CD4-positive, alpha-beta T cell (primary cell): ENCODE data around the gene BIN1. TPM values are rescaled to one million over a fixed set of nuclear protein-coding genes. Genes with fewer than 3 reads are reported as not detected.

ENCODE experiments used
- ATAC-seq: fragments of 200-7000 bp; cut with Tn5 transposase; one replicate; pipeline ENCODE4 v1.10.0; 2022; ENCODE audit warnings: mild to moderate bottlenecking; ENCODE audit not compliant: poor library complexity
- CTCF ChIA-PET: fragments of 350-600 bp; sonication (Branson Sonifier 250); formaldehyde crosslinking; loops from one replicate; lab custom pipeline; 2021; ENCODE audit warnings: antibody characterized with exemption, inconsistent platforms; lab: Charles Lee
- POLR2A ChIA-PET: fragments of 350-600 bp; sonication (Branson Sonifier 250); formaldehyde crosslinking; loops from one replicate; lab custom pipeline; 2021; ENCODE audit warnings: antibody characterized with exemption, inconsistent platforms; lab: Charles Lee
- DNase-seq, 14 experiments: peaks; one replicate each; pipeline ENCODE4 v3.0.0-alpha.2; 2013 to 2020; ENCODE audit warnings: mixed read lengths in 2 of 14
- H3K27ac ChIP-seq, 2 donors: one replicate each; pipeline versions ENCODE4 v1.5.1 to v1.7.0; 2013; ENCODE audit warnings: low read length in 2 of 2, low read depth in 1 of 2, mild to moderate bottlenecking in 1 of 2
- H3K27me3 ChIP-seq, 2 experiments: 1 replicate in 1 of 2; 2 replicates in 1 of 2; pipeline versions ENCODE4 v1.6.1 to v1.7.0; 2013; ENCODE audit warnings: low read length in 2 of 2, control low read depth in 1 of 2, mild to moderate bottlenecking in 1 of 2, moderate library complexity in 1 of 2; ENCODE audit not compliant: insufficient read depth in 2 of 2, control insufficient read depth in 1 of 2
- H3K36me3 ChIP-seq: one replicate; pipeline ENCODE4 v1.6.1; 2013; ENCODE audit warnings: low read length, control low read depth; ENCODE audit not compliant: insufficient read depth
- H3K4me1 ChIP-seq: one replicate; pipeline ENCODE4 v1.6.1; 2013; ENCODE audit warnings: low read length, control low read depth; ENCODE audit not compliant: insufficient read depth
- H3K4me3 ChIP-seq: one replicate; pipeline ENCODE4 v1.5.1; 2013; ENCODE audit warnings: mild to moderate bottlenecking, low read length, moderate library complexity
- H3K9me3 ChIP-seq, 2 experiments: 1 replicate in 1 of 2; 2 replicates in 1 of 2; pipeline versions ENCODE4 v1.6.1 to v1.7.0; 2013; ENCODE audit warnings: low read length in 2 of 2, mild to moderate bottlenecking in 2 of 2, control low read depth in 1 of 2, moderate library complexity in 1 of 2; ENCODE audit not compliant: control insufficient read depth in 1 of 2, insufficient read depth in 1 of 2
- H3K27ac Mint-ChIP-seq: one replicate; pipeline ENCODE4 v1.8.0; 2020; ENCODE audit warnings: mixed read lengths
- H3K27me3 Mint-ChIP-seq: one replicate; pipeline ENCODE4 v1.8.0; 2021; ENCODE audit warnings: mixed read lengths
- H3K36me3 Mint-ChIP-seq: one replicate; pipeline ENCODE4 v1.8.0; 2021; ENCODE audit warnings: low read depth, mixed read lengths
- H3K4me1 Mint-ChIP-seq: one replicate; pipeline ENCODE4 v1.8.0; 2021; ENCODE audit warnings: low read depth, mixed read lengths
- H3K4me3 Mint-ChIP-seq: one replicate; pipeline ENCODE4 v1.8.0; 2020; ENCODE audit warnings: mild to moderate bottlenecking, mixed read lengths
- H3K9me3 Mint-ChIP-seq: one replicate; pipeline ENCODE4 v1.8.0; 2020; ENCODE audit warnings: mixed read lengths
- intact Hi-C, 2 experiments: fragments of 100-400 bp; cut with DNase I in 1 of 2; cut with micrococcal nuclease in 1 of 2; formaldehyde crosslinking; loops; one replicate each; pipeline versions ENCODE4 v1.15.1 to v1.9.0; 2023 to 2025; cut with DNase I, micrococcal nuclease
- total RNA-seq, 174 experiments: library from RNA in 2 of 174; stranded (reverse) in 2 of 174; gene quantifications; one replicate each; pipeline ENCODE4 v1.2.3 and lab custom pipeline; 2021 to 2026
- TF ChIP-seq, protein P1 (sequence below): fragments of 200-600 bp; IDR thresholded peaks from one replicate; pipeline ENCODE4 v1.8.0; 2022; ENCODE audit warnings: antibody characterized with exemption, mild to moderate bottlenecking

The BIN1 gene
- total RNA-seq, 2 experiments from 2014 or later: 98.8 to 104 TPM

DNA sequence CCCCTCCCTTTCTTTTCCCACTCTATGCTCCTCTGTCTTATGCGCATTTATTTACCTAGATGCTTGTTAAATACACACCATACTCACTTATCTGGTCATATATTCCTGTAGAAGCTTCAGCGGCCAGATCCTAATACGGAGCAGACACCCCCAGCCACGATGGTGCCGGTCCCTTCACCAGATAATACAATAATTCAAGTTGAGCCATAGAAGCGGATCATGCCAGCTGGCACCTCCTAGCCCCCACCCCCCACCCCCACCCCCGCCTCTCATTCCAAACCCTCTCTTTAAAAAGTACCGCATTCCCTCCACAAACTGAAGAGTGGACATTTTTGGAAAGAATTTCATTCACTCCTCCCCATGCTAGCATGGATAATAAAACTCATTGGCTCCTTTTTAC lies 95.2 kb downstream of the BIN1 start:
- peaks cover 0 to 8% of the 10 kb centered on the region in 2 experiments for H3K9me3 ChIP-seq
- POLR2A ChIA-PET: no interaction called here
- CTCF ChIA-PET: no interaction called here

DNA sequence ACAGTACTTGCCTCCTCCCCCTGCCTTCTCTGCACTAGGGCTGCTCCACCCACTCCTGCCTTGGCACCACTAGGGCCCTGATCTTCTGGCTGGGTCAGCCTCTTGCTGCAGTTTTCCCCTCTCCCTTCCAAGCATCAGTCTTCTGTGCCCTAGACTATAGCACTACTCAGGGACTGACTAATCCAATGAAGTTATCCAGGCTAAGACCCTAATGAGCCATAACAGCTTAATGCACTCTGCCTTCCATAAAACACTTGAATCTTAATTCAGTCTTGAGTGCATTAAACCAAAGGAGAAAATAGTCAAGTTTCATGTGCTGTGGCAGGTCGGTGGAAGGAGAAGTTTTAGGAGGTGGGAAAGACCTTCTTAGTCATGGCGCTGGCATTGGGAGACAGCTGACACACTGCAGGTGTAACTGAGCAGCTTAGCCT lies 95.7 kb downstream of the BIN1 start:
- ChIA-PET CTCF (no interaction called here), POLR2A (no interaction called here)
- no peak overlapping the region for H3K4me3 ChIP-seq
- Mint-ChIP-seq H3K27ac (no peak overlapping the region), H3K4me3 (no peak overlapping the region), H3K27me3 (peaks cover 44% of the 10 kb centered on the region), H3K4me1 (no peaks in the 10 kb centered on the region), H3K9me3 (no peaks in the 10 kb centered on the region), H3K36me3 (no peaks in the 10 kb centered on the region)
- intact Hi-C loops: no loop called here
- H3K27ac ChIP-seq: no peak overlapping the region
- DNase-seq (no peak), ATAC-seq (no peak)
- H3K9me3 ChIP-seq: peaks cover 0 to 5% of the 10 kb centered on the region in 2 experiments
- TF ChIP-seq, protein P1, sequence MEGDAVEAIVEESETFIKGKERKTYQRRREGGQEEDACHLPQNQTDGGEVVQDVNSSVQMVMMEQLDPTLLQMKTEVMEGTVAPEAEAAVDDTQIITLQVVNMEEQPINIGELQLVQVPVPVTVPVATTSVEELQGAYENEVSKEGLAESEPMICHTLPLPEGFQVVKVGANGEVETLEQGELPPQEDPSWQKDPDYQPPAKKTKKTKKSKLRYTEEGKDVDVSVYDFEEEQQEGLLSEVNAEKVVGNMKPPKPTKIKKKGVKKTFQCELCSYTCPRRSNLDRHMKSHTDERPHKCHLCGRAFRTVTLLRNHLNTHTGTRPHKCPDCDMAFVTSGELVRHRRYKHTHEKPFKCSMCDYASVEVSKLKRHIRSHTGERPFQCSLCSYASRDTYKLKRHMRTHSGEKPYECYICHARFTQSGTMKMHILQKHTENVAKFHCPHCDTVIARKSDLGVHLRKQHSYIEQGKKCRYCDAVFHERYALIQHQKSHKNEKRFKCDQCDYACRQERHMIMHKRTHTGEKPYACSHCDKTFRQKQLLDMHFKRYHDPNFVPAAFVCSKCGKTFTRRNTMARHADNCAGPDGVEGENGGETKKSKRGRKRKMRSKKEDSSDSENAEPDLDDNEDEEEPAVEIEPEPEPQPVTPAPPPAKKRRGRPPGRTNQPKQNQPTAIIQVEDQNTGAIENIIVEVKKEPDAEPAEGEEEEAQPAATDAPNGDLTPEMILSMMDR: no peak
- H3K36me3 ChIP-seq: no peaks in the 10 kb centered on the region
- no peaks in the 10 kb centered on the region for H3K4me1 ChIP-seq
- H3K27me3 ChIP-seq: peaks cover 6 to 15% of the 10 kb centered on the region in 2 experiments

More for the DNA sequence above, 95.2 kb downstream of the BIN1 start:
- H3K27ac Mint-ChIP-seq: no peak overlapping the region
- no peak overlapping the region for H3K4me3 Mint-ChIP-seq
- Histone ChIP-seq H3K27ac (no peak overlapping the region), H3K36me3 (no peaks in the 10 kb centered on the region), H3K4me3 (no peak overlapping the region), H3K4me1 (no peaks in the 10 kb centered on the region), H3K27me3 (peaks cover 6 to 15% of the 10 kb centered on the region in 2 experiments)
- no peak for ATAC-seq
- intact Hi-C loops: no loop called here
- DNase-seq: no peak
- H3K9me3 Mint-ChIP-seq: no peaks in the 10 kb centered on the region
- peaks cover 44% of the 10 kb centered on the region for H3K27me3 Mint-ChIP-seq
- no peaks in the 10 kb centered on the region for H3K36me3 Mint-ChIP-seq
- TF ChIP-seq, protein P1: no peak
- H3K4me1 Mint-ChIP-seq: no peaks in the 10 kb centered on the region

DNA sequence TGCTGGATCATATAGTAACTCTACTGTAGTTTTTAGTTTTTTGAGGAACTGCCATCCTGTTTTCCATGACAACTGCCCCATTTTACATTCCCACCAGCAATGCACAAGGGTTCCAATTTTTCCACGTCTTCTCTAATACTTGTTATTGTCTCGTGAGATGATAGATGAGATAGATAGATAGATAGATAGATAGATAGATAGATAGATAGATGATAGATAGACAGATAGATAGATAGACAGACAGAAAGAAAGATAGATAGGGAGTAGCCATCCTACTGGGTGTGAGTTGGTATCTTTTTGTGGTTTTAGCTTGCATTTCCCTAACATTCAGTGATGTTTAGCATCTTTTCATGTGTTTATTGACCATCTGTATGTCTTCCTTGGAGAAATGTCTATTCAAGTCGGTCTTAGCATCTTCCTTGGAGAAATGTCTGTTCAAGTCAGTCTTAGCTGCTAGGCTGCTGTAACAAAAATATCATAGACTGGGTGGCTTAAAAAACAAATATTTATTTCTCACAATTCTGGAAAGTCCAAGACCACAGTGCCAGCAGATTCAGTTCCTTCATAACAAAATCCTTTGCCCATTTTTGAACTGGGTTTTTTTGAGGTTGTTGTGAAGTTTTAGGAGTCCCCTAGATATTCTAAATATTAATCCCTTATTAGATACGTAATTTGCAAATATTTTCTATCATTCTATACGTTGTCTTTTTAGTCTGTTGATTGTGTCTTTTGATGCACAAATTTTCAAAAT lies 98.5 kb downstream of the BIN1 start:
- H3K9me3 Mint-ChIP-seq: no peaks in the 10 kb centered on the region

More for the DNA sequence above, 98.5 kb downstream of the BIN1 start:
- Mint-ChIP-seq H3K36me3 (no peaks in the 10 kb centered on the region), H3K27me3 (peaks cover 28% of the 10 kb centered on the region), H3K4me1 (no peaks in the 10 kb centered on the region), H3K4me3 (no peak overlapping the region), H3K27ac (no peak overlapping the region)
- intact Hi-C loops: no loop called here
- ChIA-PET CTCF (no interaction called here), POLR2A (no interaction called here)
- DNase-seq (no peak), ATAC-seq (no peak)
- Histone ChIP-seq H3K27ac (no peak overlapping the region), H3K36me3 (no peaks in the 10 kb centered on the region), H3K4me3 (no peak overlapping the region), H3K9me3 (no peaks in the 10 kb centered on the region), H3K27me3 (peaks cover 6 to 12% of the 10 kb centered on the region in 2 experiments), H3K4me1 (no peaks in the 10 kb centered on the region)
- TF ChIP-seq, protein P1: no peak
